H9 (cell line): Measurements from ENCODE around the gene GPR160. TPM values are rescaled to one million over a fixed set of nuclear protein-coding genes. Genes with fewer than 3 reads are reported as not detected.

Source experiments
- DNase-seq: peaks from one replicate; pipeline ENCODE4 v3.0.0-alpha.2; 2017
- H2AFZ ChIP-seq: one replicate; pipeline ENCODE4 v1.6.1; 2013; ENCODE audit warnings: mild to moderate bottlenecking, low read length, control low read depth, moderate library complexity
- H2AK5ac ChIP-seq: 2 replicates; pipeline ENCODE4 v1.6.1; 2013; ENCODE audit warnings: low read length, control low read depth, mixed read lengths; ENCODE audit not compliant: insufficient read length
- H2BK120ac ChIP-seq: one replicate; pipeline ENCODE4 v1.6.1; 2013; ENCODE audit warnings: low read depth, mild to moderate bottlenecking, low read length, control low read depth, inconsistent platforms; ENCODE audit not compliant: poor library complexity, severe bottlenecking
- H2BK12ac ChIP-seq: 2 replicates; pipeline ENCODE4 v1.6.1; 2013; ENCODE audit warnings: low read length, control low read depth, mixed read lengths, low read depth; ENCODE audit not compliant: insufficient read length
- H2BK15ac ChIP-seq: 2 replicates; pipeline ENCODE4 v1.6.1; 2013; ENCODE audit warnings: low read depth, low read length, control low read depth
- H2BK20ac ChIP-seq: one replicate; pipeline ENCODE4 v1.6.1; 2013; ENCODE audit warnings: low read depth, mild to moderate bottlenecking, low read length, control low read depth, inconsistent platforms; ENCODE audit not compliant: poor library complexity, severe bottlenecking
- H2BK5ac ChIP-seq: 2 replicates; pipeline ENCODE4 v1.6.1; 2013; ENCODE audit warnings: low read length, control low read depth, mixed read lengths; ENCODE audit not compliant: insufficient read length
- H3K14ac ChIP-seq: 2 replicates; pipeline ENCODE4 v1.6.1; 2013; ENCODE audit warnings: low read length, control low read depth; ENCODE audit not compliant: insufficient read depth
- H3K18ac ChIP-seq: 2 replicates; pipeline ENCODE4 v1.6.1; 2013; ENCODE audit warnings: low read depth, mild to moderate bottlenecking, mixed read lengths, low read length, control low read depth; ENCODE audit not compliant: insufficient read length
- H3K23ac ChIP-seq: 2 replicates; pipeline ENCODE4 v1.6.1; 2013; ENCODE audit warnings: low read length, control low read depth, mixed read lengths, low read depth; ENCODE audit not compliant: insufficient read length
- H3K23me2 ChIP-seq: 2 replicates; pipeline ENCODE4 v1.6.1; 2013; ENCODE audit warnings: low read depth, mild to moderate bottlenecking, mixed read lengths, low read length, control low read depth; ENCODE audit not compliant: insufficient read length, poor library complexity, severe bottlenecking
- H3K27ac ChIP-seq: 2 replicates; pipeline ENCODE4 v1.5.1; 2013; ENCODE audit warnings: low read length, control low read depth, mixed read lengths, low read depth; ENCODE audit not compliant: insufficient read length
- H3K27me3 ChIP-seq: 2 replicates; pipeline ENCODE4 v1.6.1; 2013; ENCODE audit warnings: low read length, control low read depth, inconsistent platforms; ENCODE audit not compliant: insufficient read depth
- H3K4ac ChIP-seq: 2 replicates; pipeline ENCODE4 v1.6.1; 2013; ENCODE audit warnings: low read depth, mild to moderate bottlenecking, control low read depth, inconsistent platforms, low read length, moderate library complexity
- H3K4me1 ChIP-seq: 2 replicates; pipeline ENCODE4 v1.6.1; 2013; ENCODE audit warnings: low read length, control low read depth, inconsistent platforms; ENCODE audit not compliant: insufficient read depth
- H3K4me2 ChIP-seq: 2 replicates; pipeline ENCODE4 v1.6.1; 2013; ENCODE audit warnings: low read length, control low read depth, mixed read lengths; ENCODE audit not compliant: insufficient read length, insufficient read depth
- H3K56ac ChIP-seq: 2 replicates; pipeline ENCODE4 v1.6.1; 2013; ENCODE audit warnings: low read depth, mild to moderate bottlenecking, mixed read lengths, low read length, control low read depth; ENCODE audit not compliant: insufficient read length
- H3K79me1 ChIP-seq: 2 replicates; pipeline ENCODE4 v1.6.1; 2013; ENCODE audit warnings: low read depth, mild to moderate bottlenecking, moderate library complexity, low read length, control low read depth, inconsistent platforms; ENCODE audit not compliant: insufficient read depth, poor library complexity, severe bottlenecking
- H3K79me2 ChIP-seq: 2 replicates; pipeline ENCODE4 v1.6.1; 2013; ENCODE audit warnings: low read length, control low read depth, inconsistent platforms; ENCODE audit not compliant: insufficient read depth
- H3K9ac ChIP-seq: 2 replicates; pipeline ENCODE4 v1.6.1; 2013; ENCODE audit warnings: low read length, control low read depth, mixed read lengths; ENCODE audit not compliant: insufficient read length; ENCODE audit errors: extremely low read depth
- H3K9me3 ChIP-seq: one replicate; pipeline ENCODE4 v1.6.1; 2013; ENCODE audit warnings: low read depth, low read length, inconsistent platforms; ENCODE audit not compliant: control insufficient read depth
- H3T11ph ChIP-seq: one replicate; pipeline ENCODE4 v1.6.1; 2013; ENCODE audit warnings: mild to moderate bottlenecking, low read length, control low read depth, inconsistent platforms
- H4K20me1 ChIP-seq: one replicate; pipeline ENCODE4 v1.6.1; 2013; ENCODE audit not compliant: control insufficient read depth, insufficient read length, insufficient read depth
- H4K5ac ChIP-seq: 2 replicates; pipeline ENCODE4 v1.6.1; 2013; ENCODE audit warnings: low read depth, mild to moderate bottlenecking, mixed read lengths, low read length, control low read depth; ENCODE audit not compliant: insufficient read length
- H4K8ac ChIP-seq: replicated peaks from 2 replicates; pipeline ENCODE4 v1.6.1; 2013; ENCODE audit warnings: low read length, control low read depth, mixed read lengths, low read depth; ENCODE audit not compliant: insufficient read length
- H4K91ac ChIP-seq: 2 replicates; pipeline ENCODE4 v1.6.1; 2013; ENCODE audit warnings: low read depth, mild to moderate bottlenecking, moderate library complexity, mixed read lengths, low read length, control low read depth; ENCODE audit not compliant: insufficient read length
- H3K27ac Mint-ChIP-seq, 3 experiments: 2 replicates in 2 of 3; 3 replicates in 1 of 3; pipeline ENCODE4 v1.8.0; 2020 to 2021; ENCODE audit warnings: mixed read lengths in 3 of 3, mild to moderate bottlenecking in 1 of 3, moderate library complexity in 1 of 3
- H3K27me3 Mint-ChIP-seq: 2 replicates; pipeline ENCODE4 v1.8.0; 2021; ENCODE audit warnings: low read depth, mild to moderate bottlenecking, moderate library complexity, mixed read lengths
- H3K36me3 Mint-ChIP-seq, 3 experiments: 2 replicates in 2 of 3; 3 replicates in 1 of 3; pipeline ENCODE4 v1.8.0; 2020 to 2021; ENCODE audit warnings: low read depth in 3 of 3, mixed read lengths in 3 of 3; ENCODE audit not compliant: insufficient read depth in 1 of 3
- H3K4me1 Mint-ChIP-seq, 2 experiments: 2 replicates each; pipeline ENCODE4 v1.8.0; 2020; ENCODE audit warnings: mixed read lengths in 2 of 2
- H3K4me3 Mint-ChIP-seq, 2 experiments: 2 replicates in 1 of 2; 3 replicates in 1 of 2; pipeline ENCODE4 v1.8.0; 2020 to 2021; ENCODE audit warnings: mild to moderate bottlenecking in 2 of 2, mixed read lengths in 2 of 2, moderate library complexity in 1 of 2
- H3K9me3 Mint-ChIP-seq, 2 experiments: 2 replicates in 1 of 2; 3 replicates in 1 of 2; pipeline ENCODE4 v1.8.0; 2020; ENCODE audit warnings: mild to moderate bottlenecking in 2 of 2, mixed read lengths in 2 of 2, moderate library complexity in 1 of 2
- WGBS: extraction: QIAGEN DNeasy Blood & Tissue Kit; methylation state at CpG from one replicate; pipeline ENCODE4 v1.1.7; 2013; ENCODE audit warnings: missing lambda C conversion rate, low lambda C conversion rate, mixed read lengths; ENCODE audit not compliant: insufficient read length; ENCODE audit errors: extremely low coverage; 5-methylcytosine and 5-hydroxymethylcytosine counted together
- total RNA-seq: library from RNA; stranded (reverse); gene quantifications from 2 replicates; pipeline ENCODE4 v1.2.1, GENCODE V29; 2021
- TF ChIP-seq, protein P1 (sequence below): fragments of 200-600 bp; sonication (generic); conservative IDR thresholded peaks from 3 replicates; pipeline ENCODE4 v1.8.0; 2021; ENCODE audit warnings: antibody characterized with exemption, mild to moderate bottlenecking

Gene GPR160
- total RNA-seq, 1 experiment from 2014 or later = 14.1 TPM

DNA sequence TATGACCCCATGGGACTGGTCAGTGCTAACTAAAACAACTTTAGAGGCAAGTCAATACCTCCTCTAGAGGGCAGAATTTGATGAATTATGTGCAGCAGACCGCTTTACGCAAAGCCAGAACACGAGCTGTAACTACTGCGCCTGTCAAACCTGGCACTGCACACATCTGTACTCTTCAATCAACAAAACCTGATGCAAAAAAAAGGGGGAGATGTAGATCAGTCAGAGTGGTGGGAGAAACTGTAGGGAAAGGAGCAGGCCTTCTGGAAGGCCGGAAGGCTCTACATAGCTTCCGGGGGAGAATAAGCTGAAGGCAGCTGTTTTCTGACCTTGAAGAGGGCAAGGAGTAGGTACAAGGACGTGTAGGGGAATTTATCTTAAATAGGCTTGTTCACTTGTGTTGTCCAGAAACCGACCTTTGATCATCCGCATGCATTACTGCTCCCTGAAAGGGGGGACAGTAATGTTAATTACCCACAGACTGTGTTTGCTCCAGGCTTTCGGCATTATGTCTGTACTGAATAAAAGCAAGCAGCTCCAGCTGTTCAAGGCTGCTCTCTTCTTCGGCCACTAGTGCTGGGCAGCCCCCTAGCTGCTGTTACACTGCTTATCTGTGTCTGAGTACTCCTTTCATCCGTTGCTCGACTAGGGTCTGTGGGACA is 41.0 kb downstream of the GPR160 start:
- H3K14ac ChIP-seq = no peak overlapping the region
- no peak overlapping the region for H2AFZ ChIP-seq
- H3K18ac ChIP-seq = no peak overlapping the region
- H2BK20ac ChIP-seq = no peak overlapping the region
- no peak overlapping the region for H3K4me2 ChIP-seq
- no peak overlapping the region for H3T11ph ChIP-seq
- no peak overlapping the region for H4K8ac ChIP-seq
- H3K9ac ChIP-seq = no peak overlapping the region
- no peak overlapping the region for H3K56ac ChIP-seq
- no peak overlapping the region for H4K91ac ChIP-seq
- Mint-ChIP-seq H3K4me1 (peaks cover 0 to 6% of the 10 kb centered on the region in 2 experiments; a peak in 2 of 4 replicates), H3K27me3 (no peaks in the 10 kb centered on the region), H3K9me3 (no peaks in the 10 kb centered on the region), H3K27ac (peak overlapping the region in 2 of 3 experiments; percentile 4 to 12; a peak in 2 of 7 replicates), H3K36me3 (peaks cover 3 to 15% (median 12%) of the 10 kb centered on the region in 3 experiments; a peak in 6 of 7 replicates), H3K4me3 (no peak overlapping the region)
- H3K4me1 ChIP-seq = no peaks in the 10 kb centered on the region; the same call in 1 of the 2 replicates
- no peak overlapping the region for H3K27ac ChIP-seq
- H2AK5ac ChIP-seq = no peak overlapping the region
- no peaks in the 10 kb centered on the region for H3K27me3 ChIP-seq
- H3K23me2 ChIP-seq = no peaks in the 10 kb centered on the region
- H2BK5ac ChIP-seq = no peak overlapping the region
- no peak overlapping the region for H2BK15ac ChIP-seq
- H3K4ac ChIP-seq = no peak overlapping the region
- H3K79me2 ChIP-seq = no peaks in the 10 kb centered on the region
- H4K20me1 ChIP-seq = no peaks in the 10 kb centered on the region
- no peak overlapping the region for H3K23ac ChIP-seq
- TF ChIP-seq, protein P1, sequence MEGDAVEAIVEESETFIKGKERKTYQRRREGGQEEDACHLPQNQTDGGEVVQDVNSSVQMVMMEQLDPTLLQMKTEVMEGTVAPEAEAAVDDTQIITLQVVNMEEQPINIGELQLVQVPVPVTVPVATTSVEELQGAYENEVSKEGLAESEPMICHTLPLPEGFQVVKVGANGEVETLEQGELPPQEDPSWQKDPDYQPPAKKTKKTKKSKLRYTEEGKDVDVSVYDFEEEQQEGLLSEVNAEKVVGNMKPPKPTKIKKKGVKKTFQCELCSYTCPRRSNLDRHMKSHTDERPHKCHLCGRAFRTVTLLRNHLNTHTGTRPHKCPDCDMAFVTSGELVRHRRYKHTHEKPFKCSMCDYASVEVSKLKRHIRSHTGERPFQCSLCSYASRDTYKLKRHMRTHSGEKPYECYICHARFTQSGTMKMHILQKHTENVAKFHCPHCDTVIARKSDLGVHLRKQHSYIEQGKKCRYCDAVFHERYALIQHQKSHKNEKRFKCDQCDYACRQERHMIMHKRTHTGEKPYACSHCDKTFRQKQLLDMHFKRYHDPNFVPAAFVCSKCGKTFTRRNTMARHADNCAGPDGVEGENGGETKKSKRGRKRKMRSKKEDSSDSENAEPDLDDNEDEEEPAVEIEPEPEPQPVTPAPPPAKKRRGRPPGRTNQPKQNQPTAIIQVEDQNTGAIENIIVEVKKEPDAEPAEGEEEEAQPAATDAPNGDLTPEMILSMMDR = peak; percentile 48; the same call in 2 of the 3 replicates
- H2BK120ac ChIP-seq = no peak overlapping the region
- H3K9me3 ChIP-seq = no peaks in the 10 kb centered on the region
- no CpG with 5 or more reads among the region's 13 CpGs for WGBS
- no peak for DNase-seq
- H4K5ac ChIP-seq = no peak overlapping the region
- H3K79me1 ChIP-seq = no peaks in the 10 kb centered on the region
- no peak overlapping the region for H2BK12ac ChIP-seq
